ENCODE data around the gene HNRNPR.
A peak's percentile ranks its signal among the peaks of the same experiment; 100 is the strongest.
"Not testable (repeated sequence)": the region's sequence is repeated elsewhere in the genome, so short reads cannot be mapped to it uniquely, and the experiment has no call there.

Gene HNRNPR

DNA sequence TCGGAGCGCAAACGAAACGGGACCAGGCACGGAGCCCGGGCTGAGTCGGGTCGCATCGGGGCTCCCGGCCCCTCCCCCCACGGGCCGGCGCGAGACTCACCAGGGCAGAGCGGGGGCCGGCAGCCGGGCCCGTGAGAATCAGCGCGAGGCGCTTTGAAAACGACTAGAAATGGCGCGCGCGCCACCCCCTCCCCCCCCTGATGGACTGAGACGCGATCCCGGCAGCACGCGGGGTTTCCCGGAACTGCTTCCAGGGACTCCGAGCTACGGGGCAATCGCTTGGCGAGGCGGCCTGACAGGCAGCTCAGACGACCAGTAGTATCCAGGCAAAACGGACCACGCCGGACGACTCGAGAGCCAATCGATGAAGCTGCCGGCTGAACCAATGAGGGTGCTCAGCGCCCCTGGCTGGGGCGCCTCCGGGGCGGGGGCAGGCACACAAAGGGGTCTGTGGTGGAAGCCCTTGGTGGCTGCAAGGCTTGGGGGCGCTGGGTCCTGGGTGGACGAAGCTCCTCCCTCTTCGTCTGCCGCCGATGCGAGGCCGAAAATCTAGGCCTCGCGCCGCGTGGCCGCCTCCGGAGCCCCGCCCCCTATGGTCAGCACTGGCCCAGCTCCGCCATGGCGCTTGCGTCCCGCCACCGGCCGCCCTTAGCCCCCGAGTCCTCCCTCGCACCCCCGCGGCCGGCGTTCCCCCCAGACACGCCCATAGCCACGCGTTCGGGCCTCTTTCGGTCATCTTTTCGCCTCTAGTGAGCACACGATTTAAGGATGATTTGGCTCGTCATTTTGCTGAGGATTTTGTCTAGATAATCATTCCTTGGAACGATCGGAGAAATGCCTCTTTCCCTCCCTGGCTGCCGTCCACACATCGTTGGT is at the start of gene HNRNPR:
HNRNPR (minus strand) TSS at position 174 of the 876 bp plus-strand sequence. CDS start 3,276 bp downstream, outside the sequence.
- FAIRE-seq (peak; percentile 88), DNase-seq (ENCODE audit: insufficient read length, low spot score) (peak; percentile 97)

DNA sequence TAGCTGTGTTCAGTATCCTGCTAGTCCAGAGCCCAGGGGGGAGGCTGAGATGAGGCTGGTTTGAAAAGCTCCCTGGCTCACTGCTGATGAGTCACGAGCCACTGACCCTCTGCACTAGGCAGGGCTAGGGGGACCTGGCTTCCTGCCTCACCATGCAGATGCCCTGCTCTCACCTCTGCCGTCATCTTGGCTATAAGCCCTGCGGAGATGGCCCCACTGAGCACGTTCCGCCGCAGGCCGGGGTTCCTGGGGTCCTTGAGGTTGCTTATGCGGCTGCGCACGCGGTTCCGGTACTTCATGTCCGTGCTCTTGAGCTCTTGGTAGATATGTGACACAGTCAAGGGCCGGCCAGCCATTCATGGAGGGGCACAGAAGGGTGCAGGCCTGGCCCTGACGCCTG is 49.6 kb upstream of the HNRNPR start:
- FAIRE-seq: no peak
- DNase-seq (ENCODE audit: insufficient read length, low spot score): no peak

DNA sequence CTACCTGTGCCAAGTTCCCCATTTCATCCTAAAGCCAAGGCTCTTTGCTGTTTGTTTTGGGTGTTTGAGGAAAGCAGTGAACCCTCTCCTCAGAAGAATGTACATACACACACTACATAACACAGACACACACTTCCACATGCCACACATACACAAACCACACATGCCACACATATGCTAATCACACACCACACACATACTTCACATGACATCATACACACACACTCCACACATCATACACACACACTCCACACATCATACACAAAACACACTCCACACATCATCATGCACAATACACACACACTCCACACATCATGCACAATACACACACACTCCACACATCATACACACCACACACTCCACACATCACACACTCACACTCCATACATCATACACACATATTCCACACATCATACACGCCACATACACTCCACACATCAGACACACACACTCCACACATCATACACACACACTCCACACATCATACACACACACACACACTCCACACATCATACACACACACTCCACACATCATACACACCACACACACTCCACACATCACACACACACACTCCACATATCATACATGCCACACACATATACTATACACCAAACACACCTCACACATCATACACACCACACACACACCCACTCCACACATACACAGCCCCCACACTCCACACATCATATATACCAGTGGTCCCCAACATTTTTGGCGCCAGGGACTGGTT is 48.2 kb upstream of the HNRNPR start:
- no peak for DNase-seq (ENCODE audit: insufficient read length, low spot score)
- FAIRE-seq: no peak

DNA sequence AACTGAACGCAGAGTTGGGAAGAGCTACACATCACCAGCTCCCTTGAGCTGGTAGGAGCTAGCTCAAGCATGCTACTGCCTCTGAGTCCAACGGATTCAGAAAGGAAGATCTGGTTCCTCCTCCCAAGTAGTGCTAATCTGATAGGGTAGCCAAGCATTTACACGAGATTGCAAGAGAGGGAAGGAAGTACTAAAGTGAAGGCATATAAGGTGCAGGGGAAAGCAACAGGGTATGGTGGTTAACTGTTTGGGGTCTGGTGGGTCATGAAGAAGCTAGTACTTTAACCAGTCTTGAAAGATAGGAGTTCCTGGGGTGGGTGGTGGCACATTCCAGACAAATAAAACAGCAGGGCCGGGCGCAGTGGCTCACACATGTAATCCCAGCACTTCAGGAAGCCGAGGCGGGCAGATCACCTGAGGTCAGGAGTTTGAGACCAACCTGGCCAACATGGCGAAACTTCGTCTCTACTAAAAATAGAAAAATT is 45.8 kb upstream of the HNRNPR start:
- DNase-seq (ENCODE audit: insufficient read length, low spot score): no peak

DNA sequence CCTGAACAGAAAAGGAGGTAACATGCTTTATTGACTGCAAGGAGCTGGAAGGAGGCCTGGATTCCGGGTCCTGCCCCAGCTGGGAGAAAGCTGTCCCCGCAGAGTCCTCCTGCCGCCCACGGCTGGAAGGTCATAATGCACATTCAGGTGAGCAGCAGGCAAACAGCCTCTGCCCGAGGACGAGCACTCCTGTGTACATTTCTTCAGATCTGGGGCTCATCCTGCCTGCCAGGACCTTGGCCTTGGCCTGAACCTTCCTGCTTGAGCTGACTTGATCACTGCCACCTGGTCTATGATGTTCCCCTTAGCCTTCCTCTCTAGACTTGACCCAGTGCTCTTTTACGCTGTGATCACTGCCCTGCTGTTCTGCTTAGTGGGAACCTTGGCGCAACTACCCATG is 43.4 kb upstream of the HNRNPR start:
- DNase-seq (ENCODE audit: insufficient read length, low spot score) (no peak), FAIRE-seq (no peak)

More for the DNA sequence above, 45.8 kb upstream of the HNRNPR start:
- no peak for FAIRE-seq

DNA sequence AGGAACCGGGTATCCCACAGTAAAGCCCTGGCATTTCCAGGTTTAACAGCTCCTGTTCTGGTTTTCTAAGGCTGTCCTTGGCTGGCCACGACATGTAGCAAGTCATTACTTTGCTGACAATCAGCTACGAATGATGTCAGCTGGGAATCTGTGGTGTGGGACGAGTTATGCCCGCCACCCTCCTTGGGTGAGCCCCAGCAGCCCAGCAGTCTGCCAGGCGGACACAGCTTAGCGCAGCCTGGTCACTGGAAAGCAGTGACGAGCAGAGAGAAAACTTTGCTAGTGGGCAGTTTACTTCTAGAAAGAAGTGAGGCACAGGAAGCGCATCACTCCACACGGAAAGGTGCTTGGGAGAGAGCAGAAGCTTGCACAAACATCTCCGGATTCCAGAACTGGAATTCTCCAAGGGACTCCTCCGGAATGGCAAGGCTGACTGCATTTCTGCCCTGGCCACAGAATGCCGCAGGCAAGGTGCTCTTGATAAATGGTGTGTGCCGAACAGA is 41.1 kb upstream of the HNRNPR start:
- no peak for DNase-seq (ENCODE audit: insufficient read length, low spot score)
- FAIRE-seq: no peak

DNA sequence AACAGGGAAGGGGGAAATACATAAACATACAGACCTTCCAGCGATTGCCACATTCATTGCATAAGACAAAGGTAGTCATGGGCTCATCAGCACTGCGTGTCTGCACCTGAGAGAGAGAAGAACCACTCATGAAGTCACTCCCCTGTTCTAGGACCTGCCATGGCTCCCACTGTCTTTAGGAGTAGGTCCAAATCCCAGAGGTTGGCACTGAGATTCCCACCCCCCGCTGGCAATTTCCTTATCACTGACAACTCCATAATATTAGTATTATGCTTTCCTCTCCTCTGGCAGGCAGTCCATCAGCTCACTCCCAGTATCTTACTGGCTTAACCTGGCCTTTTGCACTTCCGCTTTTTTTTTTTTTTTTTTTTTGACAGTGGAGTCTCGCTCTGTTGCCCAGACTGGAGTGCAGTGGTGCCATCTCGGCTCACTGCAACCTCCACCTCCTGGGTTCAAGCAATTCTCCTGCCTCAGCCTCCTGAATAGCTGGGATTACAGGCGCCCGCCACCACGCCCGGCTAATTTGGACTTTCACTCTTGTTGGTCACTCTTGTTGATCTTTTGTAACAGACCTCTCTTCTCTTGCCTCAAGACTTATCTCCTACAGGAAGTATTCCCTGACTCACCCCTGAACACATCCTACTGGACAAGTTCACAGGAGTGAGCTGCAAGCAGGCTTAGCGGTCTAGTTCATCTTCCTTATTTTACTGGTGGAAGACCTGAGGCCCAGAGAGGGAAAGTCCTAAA is 40.4 kb upstream of the HNRNPR start:
- no peak for FAIRE-seq
- no peak for DNase-seq (ENCODE audit: insufficient read length, low spot score)

DNA sequence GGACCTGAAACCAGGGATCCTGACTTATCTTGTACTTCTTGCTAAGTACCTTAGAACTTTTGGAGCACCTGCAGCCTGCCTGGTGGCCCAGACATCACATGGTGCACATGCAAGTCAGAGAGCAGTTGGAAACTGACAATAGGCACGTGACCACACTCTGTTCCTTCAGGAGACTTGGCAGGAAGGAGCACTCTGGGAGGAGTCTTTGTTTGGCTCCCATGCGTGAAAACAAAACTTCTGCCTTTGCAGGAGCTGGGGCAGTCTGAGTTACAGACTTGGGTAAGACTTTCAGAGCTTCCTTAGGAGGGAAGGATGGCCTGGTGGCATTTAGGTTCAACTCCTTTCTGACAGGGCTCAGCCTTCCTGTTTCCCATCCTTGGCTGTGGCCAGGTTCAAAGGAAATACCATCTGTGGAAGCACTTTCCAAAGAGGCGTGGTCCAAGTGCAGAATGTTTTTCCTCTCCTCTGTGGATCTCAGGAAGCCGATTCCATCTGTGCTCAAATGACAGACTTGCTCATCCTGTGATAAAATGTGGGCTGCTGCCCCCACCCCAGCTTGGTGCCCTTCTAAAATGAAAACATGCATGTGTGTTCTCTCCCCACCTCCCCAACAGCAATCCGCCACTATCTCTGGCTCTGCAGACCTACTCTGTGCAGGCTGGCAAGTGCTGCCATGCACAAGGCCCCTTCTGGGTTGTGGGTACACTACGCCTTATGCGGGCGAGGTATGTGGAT is 39.7 kb upstream of the HNRNPR start:
- DNase-seq (ENCODE audit: insufficient read length, low spot score) (no peak), FAIRE-seq (no peak)

DNA sequence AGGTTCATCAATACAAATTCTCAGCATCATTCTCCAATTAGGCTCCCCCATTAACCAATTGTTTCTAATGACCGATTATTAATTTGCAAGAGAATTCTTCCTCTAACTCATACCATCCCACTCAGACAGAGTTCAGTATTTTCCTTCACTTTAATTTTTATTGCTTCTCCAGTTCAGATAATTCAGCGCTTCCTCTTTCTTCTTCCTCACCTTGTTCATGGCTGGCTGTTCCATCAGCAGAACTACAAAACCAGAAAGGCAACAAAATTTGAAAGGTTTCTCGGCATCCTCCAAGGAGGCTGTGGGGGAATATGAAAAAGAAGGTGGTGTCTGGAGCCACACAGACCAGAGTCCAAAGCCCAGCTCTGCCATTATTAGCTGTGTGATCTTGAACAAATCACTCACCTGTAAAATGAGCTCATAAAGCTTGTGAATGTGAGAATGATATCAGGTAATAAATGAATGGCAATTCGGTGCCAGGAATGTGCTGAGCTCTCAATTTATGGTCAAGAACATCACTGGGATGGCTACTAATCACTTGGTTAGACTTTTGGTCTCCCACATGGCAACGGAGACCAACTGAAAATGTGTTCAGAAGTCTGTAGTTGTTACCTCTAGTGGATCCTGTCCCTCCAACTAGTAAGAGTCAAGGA is 37.3 kb upstream of the HNRNPR start:
- FAIRE-seq: no peak
- no peak for DNase-seq (ENCODE audit: insufficient read length, low spot score)

DNA sequence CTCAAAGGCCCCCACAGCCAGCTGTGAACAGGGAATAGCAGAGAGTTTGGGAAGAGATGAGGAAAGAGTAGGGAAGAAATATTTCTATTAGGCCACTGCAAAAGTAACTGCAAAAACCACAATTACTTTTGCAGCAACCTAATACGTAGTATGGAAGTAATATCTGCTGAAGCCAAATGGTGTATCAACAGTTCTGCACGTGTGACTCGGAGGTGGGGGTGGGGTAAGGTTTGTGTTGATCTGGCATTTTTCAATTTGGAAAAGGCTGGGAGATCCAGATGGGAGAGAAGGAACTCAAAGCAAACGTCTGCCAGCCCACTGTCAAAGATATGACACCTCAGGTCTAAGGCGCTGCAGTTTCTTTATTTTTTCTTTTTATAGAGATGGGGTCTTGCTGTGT is 36.6 kb upstream of the HNRNPR start:
- DNase-seq (ENCODE audit: insufficient read length, low spot score) (no peak), FAIRE-seq (no peak)

DNA sequence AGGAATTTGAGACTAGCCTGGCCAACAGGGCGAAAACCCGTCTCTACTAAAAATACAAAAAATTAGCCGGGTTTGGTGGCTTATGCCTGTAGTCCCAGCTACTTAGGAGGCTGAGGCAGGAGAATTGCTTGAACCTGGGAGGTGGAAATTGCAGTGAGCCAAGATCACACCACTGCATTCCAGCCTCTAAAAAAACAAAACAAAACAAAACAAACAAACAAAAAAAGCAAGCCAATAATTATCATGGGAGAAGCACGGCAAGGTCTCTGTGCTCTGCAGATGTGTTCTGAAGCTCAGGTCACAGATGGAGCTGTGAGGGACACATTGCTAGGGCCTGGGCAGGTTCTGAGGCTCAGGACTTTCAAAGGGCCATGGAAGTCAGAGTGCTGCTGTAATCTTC is 36.2 kb upstream of the HNRNPR start:
- not testable (repeated sequence) for FAIRE-seq; DNase-seq (ENCODE audit: insufficient read length, low spot score)

DNA sequence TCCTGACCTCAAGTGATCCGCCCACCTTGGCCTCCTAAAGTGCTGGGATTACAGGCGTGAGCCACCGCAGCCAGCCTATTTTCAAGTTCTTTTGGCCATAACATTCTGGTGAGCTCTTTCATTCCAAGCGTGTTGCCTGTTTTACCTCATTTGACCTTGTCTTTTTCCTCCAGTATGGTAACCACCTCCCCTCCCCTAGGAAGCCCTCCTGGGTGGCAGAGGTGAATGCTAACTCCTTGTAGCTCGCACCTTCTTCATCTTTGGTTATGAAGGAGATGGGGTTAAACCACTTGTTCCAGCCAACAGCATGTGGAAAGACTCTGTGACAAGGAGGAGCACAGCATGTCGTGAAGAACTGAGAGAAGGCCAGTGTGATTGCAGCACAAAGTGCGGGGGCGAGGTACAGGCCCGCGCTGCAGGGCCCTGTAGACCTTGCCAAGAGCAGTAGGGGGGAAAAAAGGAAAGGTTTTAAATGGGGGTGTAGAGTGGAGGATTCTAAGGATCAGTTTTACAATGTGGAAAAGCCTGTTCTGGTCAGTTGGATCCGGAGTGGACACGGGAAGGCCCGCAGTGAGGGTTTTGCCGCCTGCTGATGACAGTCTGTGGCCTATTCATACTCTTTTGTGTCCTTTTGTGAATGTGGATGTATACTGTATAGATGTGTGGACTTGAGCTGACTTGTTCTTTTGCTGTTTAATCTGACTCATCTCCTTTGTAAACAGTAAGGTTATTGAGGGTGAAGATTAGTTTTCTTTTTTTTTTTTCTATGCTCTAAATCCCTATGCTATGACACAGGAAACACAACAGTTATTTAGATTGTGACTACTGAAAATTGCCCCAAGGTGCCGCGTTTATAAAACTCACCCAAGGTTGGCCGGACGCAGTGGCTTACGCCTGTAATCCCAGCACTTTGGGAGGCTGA is 33.1 kb upstream of the HNRNPR start:
- DNase-seq (ENCODE audit: insufficient read length, low spot score): no peak
- no peak for FAIRE-seq

DNA sequence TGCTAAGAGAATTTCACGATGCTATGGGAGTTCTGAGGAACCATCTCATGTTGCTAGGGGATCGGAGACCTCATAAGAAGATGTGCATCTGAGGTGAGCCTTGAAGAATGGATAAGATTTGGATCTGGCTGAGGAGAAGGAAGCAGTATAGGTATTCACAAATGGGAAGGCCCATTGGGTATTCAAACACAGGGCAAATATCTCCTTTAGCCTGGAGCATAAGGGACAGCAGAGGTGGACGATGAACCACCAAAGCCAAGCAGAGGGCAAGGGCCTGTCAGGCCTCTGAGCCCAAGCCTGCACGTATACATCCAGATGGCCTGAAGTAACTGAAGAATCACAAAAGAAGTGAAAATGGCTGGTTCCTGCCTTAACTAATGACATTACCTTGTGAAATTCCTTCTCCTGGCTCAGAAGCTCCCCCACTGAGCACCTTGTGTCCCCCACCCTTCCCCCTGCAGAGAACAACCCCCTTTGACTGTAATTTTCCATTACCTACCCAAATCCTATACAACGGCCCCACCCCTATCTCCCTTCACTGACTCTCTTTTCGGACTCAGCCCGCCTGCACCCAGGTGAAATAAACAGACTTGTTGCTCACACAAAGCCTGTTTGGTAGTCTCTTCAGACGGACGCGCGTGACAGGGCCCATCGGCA is 30.1 kb upstream of the HNRNPR start:
- FAIRE-seq; DNase-seq (ENCODE audit: insufficient read length, low spot score): not testable (repeated sequence)

DNA sequence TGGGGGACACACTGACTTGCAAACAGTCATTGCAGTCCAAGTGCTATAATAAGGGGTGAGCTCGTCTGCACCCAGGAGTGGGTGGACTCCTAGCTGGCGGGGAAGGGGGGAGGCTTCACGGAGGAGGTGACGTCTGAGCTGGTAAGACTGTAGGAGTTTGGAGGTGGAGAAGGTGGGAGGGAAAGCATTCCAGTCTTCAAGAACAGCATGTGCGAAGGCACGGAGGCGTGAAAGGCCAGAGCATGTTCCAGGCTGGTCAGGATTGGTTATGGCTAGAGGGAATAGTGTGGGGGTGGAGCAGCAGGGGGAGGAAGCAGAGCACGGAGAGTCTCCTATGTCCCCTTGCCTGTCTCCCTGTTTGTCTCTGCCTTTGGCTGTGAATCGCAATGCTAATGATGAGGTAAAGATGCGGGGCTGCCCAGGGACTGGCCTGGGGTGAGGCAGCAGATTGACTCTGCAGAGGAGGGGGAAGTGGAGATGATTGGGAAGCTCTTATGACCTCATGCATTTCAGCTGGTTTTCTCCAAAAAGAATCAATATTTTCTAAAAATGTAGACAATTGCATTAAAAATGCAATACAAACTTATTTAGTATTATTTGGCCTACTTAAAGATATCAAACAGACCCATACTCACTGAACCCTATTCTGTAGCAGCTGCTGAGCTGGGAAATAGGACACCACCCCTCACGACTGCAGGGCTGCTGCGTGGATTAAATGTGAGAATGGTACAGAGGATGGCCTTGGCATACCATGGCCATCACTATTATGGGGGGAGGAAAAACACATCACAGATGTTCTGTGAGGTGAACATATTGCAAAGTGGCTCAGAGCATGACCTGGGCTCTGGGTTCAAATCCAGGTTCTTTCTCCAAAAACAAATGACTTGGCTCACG is 28.1 kb upstream of the HNRNPR start:
- FAIRE-seq (no peak), DNase-seq (ENCODE audit: insufficient read length, low spot score) (no peak)

DNA sequence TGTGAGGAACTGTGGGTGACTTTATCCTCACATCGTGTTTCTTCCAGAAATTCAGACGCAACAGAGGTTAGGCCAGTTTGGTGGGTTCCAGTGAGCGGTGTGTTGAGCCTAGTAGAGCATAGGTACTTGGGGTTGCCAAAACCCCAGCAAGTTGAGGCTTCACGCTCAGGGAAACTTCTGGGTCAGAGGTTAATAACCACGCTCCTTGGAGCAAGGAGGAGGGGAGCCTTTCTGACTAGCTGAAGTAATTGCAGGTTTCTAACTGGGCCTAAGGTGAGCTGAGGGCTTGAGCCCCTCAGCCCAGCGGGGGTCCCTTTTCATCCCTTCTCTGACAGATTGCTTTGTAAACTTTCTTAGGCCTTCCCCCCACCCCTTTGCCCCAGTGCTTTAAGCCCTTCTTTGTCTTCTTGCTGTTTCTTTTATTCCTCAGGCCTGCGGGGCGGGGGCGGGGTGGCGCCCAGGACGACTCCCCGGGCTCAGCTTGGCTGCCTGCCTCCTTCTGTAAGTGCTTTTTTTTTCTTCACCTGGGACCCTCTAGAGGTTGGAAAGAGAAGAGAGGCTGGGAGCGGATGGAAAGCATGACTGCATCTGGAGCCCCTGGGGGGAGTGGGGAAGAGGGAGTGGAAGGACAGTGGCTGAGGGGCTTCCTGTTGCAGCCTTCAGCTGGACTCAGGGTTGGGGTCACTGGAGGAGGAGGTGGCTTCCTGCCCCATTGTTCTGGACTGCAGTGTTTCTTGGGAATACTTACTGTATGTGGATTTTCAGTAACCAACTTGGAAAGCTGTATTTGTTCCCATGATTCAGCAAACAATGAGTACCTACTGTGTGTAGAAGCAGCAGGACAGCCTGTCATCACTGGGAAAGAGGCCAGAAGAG is 26.9 kb upstream of the HNRNPR start:
- FAIRE-seq: no peak
- no peak for DNase-seq (ENCODE audit: insufficient read length, low spot score)

DNA sequence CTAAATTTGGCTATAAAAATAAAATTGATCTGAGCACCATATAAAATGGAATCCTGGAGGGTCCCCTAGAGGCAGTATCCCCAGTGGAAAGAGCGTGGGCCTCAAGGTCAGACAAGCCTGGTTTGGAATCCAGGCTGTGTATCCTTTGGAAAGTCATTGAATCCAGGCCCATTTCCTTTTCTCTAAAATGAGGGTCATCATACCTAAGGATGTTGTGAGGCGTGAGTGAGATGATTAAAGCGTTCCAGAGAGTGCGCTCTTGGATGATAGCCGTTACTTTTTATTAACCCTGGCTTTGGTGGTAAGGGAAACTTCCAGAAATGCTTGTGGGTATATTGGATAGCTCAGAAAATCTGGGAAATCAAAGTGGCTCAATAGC is 26.2 kb upstream of the HNRNPR start:
- no peak for FAIRE-seq
- DNase-seq (ENCODE audit: insufficient read length, low spot score): no peak

All from GM19239 (cell line).